ENCODE results near the gene GZMM. TPM values are rescaled to one million over a fixed set of nuclear protein-coding genes. Genes with fewer than 3 reads are reported as not detected.

GZMM gene
- total and polyA plus RNA-seq, 2 of the 13 experiments (the other 11 are each of a cell fraction or from before 2014, with no cell fraction given), result 0.07 TPM; not detected in 1

DNA sequence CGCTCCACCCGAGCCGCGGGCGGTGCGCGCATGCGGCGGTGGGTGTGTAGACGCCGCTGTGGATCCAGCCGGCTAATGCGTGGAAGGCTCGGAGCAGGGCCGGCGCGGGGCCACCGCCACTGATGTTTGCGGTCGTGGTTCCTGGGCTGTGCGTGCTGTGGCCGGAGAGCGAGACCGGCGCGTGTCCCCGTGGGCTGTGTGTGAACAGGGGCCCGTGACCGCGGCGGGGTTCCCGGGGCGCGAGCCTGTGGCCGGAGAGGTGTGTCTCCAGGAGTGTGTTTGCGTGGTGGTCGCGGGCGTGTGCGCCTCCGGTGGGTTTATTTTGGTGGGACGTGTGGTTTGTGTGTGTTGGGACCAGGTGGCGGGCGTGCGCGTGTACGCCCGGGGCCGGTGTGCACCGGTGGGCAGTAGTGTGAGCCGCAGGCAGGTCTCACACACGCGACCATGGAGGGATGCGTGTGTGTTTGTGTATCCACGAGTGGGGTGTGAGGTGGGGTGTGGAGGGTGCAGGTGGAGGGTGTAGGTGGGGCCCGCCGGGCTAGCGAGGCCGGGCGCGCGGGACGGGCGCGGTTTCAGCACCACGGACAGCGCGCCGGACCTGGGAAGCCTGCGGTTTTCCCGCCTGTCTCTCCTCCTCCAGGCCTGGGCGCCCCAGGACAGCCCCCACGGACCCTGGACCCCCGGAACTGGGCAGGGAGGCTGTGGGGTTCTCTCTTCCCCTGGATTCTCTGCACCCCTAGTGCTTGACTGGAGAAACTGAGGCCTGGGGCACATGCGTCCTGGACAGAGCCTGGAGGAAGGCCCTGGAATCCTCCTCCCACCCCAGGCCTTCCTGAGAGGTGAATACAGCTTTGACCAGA lies 47.5 kb downstream of the GZMM start (continued):
- no peak for TF ChIP-seq ZBTB33 (CRISPR knock-in tag; IDR thresholded peaks at IDR 0.05)
- TF ChIP-seq, protein P1, sequence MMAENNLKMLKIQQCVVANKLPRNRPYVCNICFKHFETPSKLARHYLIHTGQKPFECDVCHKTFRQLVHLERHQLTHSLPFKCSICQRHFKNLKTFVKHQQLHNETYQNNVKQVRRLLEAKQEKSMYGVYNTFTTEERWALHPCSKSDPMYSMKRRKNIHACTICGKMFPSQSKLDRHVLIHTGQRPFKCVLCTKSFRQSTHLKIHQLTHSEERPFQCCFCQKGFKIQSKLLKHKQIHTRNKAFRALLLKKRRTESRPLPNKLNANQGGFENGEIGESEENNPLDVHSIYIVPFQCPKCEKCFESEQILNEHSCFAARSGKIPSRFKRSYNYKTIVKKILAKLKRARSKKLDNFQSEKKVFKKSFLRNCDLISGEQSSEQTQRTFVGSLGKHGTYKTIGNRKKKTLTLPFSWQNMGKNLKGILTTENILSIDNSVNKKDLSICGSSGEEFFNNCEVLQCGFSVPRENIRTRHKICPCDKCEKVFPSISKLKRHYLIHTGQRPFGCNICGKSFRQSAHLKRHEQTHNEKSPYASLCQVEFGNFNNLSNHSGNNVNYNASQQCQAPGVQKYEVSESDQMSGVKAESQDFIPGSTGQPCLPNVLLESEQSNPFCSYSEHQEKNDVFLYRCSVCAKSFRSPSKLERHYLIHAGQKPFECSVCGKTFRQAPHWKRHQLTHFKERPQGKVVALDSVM (CRISPR knock-in tag; IDR thresholded peaks at IDR 0.05), result 0 out of 2 replicates have a peak, but pooled peaks have one; percentile 27
- no peak for TF ChIP-seq ZNF280D (CRISPR knock-in tag; IDR thresholded peaks at IDR 0.05)
- no peak for TF ChIP-seq ZC3H4 (CRISPR knock-in tag; IDR thresholded peaks at IDR 0.05; ENCODE audit: borderline replicate concordance)
- TF ChIP-seq HOXA3 (CRISPR knock-in tag; IDR thresholded peaks at IDR 0.05), result peak; percentile 33; the same call in 1 of the 2 replicates
- TF ChIP-seq ZNF775 (CRISPR knock-in tag; IDR thresholded peaks at IDR 0.05; ENCODE audit: borderline replicate concordance), result no peak
- no peak for TF ChIP-seq ARID2 (CRISPR knock-in tag; IDR thresholded peaks at IDR 0.05; ENCODE audit: borderline replicate concordance)
- 0 out of 2 replicates have a peak, but pooled peaks have one; percentile 50 for TF ChIP-seq BORCS8-MEF2B (CRISPR knock-in tag; IDR thresholded peaks at IDR 0.05)
- TF ChIP-seq TBP (CRISPR knock-in tag; IDR thresholded peaks at IDR 0.05), result no peak
- TF ChIP-seq JUN (CRISPR knock-in tag; IDR thresholded peaks at IDR 0.05), result no peak
- TF ChIP-seq REL (CRISPR knock-in tag; conservative IDR thresholded peaks at IDR 0.05), result no peak
- TF ChIP-seq, protein P2, sequence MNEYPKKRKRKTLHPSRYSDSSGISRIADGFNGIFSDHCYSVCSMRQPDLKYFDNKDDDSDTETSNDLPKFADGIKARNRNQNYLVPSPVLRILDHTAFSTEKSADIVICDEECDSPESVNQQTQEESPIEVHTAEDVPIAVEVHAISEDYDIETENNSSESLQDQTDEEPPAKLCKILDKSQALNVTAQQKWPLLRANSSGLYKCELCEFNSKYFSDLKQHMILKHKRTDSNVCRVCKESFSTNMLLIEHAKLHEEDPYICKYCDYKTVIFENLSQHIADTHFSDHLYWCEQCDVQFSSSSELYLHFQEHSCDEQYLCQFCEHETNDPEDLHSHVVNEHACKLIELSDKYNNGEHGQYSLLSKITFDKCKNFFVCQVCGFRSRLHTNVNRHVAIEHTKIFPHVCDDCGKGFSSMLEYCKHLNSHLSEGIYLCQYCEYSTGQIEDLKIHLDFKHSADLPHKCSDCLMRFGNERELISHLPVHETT (CRISPR knock-in tag; conservative IDR thresholded peaks at IDR 0.05), result no peak
- TF ChIP-seq, protein P3, sequence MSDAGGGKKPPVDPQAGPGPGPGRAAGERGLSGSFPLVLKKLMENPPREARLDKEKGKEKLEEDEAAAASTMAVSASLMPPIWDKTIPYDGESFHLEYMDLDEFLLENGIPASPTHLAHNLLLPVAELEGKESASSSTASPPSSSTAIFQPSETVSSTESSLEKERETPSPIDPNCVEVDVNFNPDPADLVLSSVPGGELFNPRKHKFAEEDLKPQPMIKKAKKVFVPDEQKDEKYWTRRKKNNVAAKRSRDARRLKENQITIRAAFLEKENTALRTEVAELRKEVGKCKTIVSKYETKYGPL (CRISPR knock-in tag; IDR thresholded peaks at IDR 0.05), result peak; percentile 79; the same call in 1 of the 2 replicates
- no peak for TF ChIP-seq ZBTB37 (CRISPR knock-in tag; IDR thresholded peaks at IDR 0.05)

Measured in HepG2 (cell line).